Stomach (tissue), 4 donors: ENCODE results near the gene LTO1.

Source experiments
- EP300 ChIP-seq: sonication (generic); formaldehyde crosslinking; IDR thresholded peaks from one replicate; pipeline ENCODE4 v1.6.1; 2017; ENCODE audit warnings: antibody characterized with exemption
- POLR2A ChIP-seq, 4 donors: fragments of 450-650 bp; IDR thresholded peaks; one replicate each; pipeline ENCODE4 v1.6.1; 2016; ENCODE audit warnings: antibody characterized with exemption in 4 of 4, control low read depth in 2 of 4, mild to moderate bottlenecking in 1 of 4, moderate library complexity in 1 of 4
- POLR2AphosphoS5 ChIP-seq, 3 donors: sonication (generic); formaldehyde crosslinking; IDR thresholded peaks; one replicate each; pipeline ENCODE4 v1.6.1; 2016; ENCODE audit warnings: antibody characterized with exemption in 3 of 3
- TF ChIP-seq, protein P1 (sequence below), 7 experiments: fragments of 450-650 bp in 4 of 7; fragments of 200-600 bp in 3 of 7; sonication (generic) in 3 of 7; IDR thresholded peaks; one replicate each; pipeline ENCODE4 v1.5.1; 2016 to 2019; ENCODE audit warnings: antibody characterized with exemption in 7 of 7, control low read depth in 2 of 7, mild to moderate bottlenecking in 1 of 7

DNA sequence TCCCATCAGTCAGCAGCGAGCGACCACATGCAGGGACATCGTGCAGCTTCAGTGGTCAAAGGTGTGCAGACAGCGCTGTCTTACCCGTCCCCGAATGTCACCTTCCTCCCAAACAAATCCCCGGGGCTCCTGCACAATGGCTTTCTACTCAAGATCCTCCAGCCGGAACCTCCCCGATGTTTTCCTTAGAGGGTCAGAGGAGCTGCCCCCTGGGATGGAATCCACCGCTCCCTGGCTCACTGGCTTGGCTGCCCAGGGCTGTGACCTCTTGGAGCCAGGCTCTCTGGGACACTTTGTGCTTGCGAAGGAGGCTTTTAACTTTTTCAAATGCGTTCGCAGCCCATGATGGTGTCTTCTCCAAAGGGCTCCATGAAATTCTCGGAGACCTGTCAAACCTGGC is 46.0 kb upstream of the LTO1 start:
- TF ChIP-seq, protein P1, sequence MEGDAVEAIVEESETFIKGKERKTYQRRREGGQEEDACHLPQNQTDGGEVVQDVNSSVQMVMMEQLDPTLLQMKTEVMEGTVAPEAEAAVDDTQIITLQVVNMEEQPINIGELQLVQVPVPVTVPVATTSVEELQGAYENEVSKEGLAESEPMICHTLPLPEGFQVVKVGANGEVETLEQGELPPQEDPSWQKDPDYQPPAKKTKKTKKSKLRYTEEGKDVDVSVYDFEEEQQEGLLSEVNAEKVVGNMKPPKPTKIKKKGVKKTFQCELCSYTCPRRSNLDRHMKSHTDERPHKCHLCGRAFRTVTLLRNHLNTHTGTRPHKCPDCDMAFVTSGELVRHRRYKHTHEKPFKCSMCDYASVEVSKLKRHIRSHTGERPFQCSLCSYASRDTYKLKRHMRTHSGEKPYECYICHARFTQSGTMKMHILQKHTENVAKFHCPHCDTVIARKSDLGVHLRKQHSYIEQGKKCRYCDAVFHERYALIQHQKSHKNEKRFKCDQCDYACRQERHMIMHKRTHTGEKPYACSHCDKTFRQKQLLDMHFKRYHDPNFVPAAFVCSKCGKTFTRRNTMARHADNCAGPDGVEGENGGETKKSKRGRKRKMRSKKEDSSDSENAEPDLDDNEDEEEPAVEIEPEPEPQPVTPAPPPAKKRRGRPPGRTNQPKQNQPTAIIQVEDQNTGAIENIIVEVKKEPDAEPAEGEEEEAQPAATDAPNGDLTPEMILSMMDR (IDR thresholded peaks at IDR 0.05): no peak
- TF ChIP-seq EP300 (no peak), POLR2A (IDR thresholded peaks at IDR 0.05) (no peak), POLR2AphosphoS5 (IDR thresholded peaks at IDR 0.05) (no peak)
